Fibroblast of villous mesenchyme (primary cell): ENCODE data around the gene MMP28. TPM values are rescaled to one million over a fixed set of nuclear protein-coding genes. Genes with fewer than 3 reads are reported as not detected.

ENCODE experiments used
- DNase-seq: peaks from one replicate; pipeline ENCODE4 v3.0.0-alpha.2; 2010; ENCODE audit warnings: low read depth
- H3K4me3 ChIP-seq: 2 replicates; pipeline ENCODE4 v1.5.1; 2011; ENCODE audit warnings: low read depth, mild to moderate bottlenecking, low read length
- total RNA-seq: library from RNA; depleted of rRNA; stranded (reverse); fragments of >200 nt; gene quantifications from 2 replicates; pipeline ENCODE4 v1.2.3, GENCODE V29; 2012
- TF ChIP-seq, protein P1 (sequence below): IDR thresholded peaks from 2 replicates; pipeline ENCODE4 v1.5.1; 2012; ENCODE audit warnings: low read depth, mild to moderate bottlenecking, low read length; ENCODE audit not compliant: insufficient read depth

Gene MMP28
- total RNA-seq, 1 donor: under 0.01 TPM

DNA sequence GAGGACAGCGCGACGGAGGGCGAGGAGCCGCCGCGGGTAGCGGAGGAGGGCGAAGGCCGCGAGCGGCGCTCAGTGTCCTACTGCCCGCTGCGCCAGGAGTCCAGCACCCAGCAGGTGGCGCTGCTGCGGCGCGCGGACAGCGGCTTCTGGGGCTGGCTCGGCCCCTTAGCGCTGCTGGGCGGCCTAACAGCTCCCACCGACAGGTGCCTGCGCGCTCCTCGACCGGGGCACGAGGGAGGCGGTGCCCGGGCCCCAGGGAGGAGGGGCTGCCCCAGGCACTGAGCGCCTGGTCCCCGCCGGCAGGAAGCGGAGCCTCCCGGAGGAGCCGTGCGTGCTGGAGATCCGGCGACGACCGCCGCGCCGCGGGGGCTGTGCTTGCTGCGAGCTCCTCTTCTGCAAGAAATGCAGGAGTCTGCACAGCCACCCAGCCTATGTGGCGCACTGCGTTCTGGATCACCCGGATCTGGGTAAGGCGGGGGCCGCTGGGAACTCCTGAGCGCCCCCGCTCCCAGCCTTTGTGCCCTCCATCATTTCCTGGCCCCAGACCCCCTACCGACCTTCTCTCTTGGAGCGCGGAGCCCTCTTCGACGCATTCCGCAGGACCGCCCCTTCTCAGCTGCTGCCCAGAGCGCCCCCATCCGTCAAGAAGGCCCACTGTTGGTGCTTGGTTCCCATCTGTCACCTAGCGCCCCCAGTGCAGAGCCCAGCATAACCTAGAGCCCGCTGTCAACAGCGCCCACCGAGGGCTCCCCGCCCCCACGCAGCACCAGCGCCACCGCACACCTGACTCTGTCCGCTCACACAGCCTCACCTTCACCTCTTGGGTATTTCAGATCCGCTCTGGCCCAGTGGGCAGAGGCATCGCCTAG lies 31.1 kb downstream of the MMP28 start:
- peak; percentile 84 for DNase-seq
- TF ChIP-seq, protein P1, sequence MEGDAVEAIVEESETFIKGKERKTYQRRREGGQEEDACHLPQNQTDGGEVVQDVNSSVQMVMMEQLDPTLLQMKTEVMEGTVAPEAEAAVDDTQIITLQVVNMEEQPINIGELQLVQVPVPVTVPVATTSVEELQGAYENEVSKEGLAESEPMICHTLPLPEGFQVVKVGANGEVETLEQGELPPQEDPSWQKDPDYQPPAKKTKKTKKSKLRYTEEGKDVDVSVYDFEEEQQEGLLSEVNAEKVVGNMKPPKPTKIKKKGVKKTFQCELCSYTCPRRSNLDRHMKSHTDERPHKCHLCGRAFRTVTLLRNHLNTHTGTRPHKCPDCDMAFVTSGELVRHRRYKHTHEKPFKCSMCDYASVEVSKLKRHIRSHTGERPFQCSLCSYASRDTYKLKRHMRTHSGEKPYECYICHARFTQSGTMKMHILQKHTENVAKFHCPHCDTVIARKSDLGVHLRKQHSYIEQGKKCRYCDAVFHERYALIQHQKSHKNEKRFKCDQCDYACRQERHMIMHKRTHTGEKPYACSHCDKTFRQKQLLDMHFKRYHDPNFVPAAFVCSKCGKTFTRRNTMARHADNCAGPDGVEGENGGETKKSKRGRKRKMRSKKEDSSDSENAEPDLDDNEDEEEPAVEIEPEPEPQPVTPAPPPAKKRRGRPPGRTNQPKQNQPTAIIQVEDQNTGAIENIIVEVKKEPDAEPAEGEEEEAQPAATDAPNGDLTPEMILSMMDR: peak; percentile 87

DNA sequence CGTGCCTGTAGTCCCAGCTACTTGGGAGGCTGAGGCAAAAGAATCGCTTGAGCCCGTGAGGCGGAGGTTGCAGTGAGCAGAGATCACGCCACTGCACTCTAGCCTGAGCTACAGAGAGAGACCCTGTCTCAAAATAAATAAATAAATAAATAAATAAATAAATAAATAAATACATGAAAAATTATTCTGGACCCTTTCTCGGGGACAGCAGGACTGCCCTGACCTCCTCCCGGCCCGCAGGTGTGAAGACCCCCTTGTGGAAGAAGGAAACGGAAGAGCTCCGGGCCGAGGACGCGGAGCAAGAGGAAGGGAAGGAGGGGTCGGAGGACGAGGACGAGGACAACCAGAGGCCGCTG lies 31.7 kb downstream of the MMP28 start:
- peak overlapping the region; percentile 31 for H3K4me3 ChIP-seq
- DNase-seq: no peak
- TF ChIP-seq, protein P1: no peak

More for the DNA sequence above, 31.1 kb downstream of the MMP28 start:
- peak overlapping the region; percentile 54 for H3K4me3 ChIP-seq

DNA sequence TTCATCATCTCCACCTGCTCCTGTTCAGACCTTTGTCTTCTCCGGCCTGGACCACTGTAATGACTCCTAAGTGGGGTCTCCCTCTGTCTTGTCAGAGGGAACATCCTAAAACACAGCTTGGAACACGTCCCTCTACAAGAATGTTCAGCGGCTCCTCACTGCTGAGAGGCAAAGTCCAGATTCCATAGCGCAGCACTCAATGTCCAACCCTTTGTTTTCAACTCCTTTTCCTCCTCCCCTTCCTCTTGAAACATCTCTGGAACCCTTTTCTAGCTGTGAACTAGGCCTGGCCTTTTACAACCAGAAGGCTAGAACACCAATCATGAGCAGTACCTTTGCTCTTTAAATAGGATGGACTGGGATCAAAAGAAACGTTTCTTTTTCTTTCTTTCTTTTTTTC lies 33.8 kb downstream of the MMP28 start:
- no peak overlapping the region for H3K4me3 ChIP-seq
- no peak for DNase-seq
- TF ChIP-seq, protein P1: no peak

DNA sequence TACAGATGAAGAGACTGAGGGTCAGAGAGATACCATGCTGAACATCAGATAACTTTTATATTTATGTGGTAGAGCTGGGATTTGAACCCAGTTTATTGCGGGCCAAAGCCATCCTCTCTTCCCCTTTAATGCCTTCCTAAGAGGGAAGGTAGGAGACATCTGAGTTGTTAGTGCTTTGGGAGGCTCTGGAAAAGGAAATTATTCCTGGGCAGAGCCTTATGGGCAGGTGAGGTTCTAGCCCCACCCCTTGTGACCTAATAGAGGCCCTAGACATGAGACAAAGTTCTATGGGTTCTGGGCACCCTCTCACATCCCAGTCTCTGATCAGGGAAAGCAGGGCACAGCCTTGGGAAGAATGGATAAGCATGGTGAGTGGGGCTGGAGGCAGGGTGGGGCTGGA lies 34.9 kb downstream of the MMP28 start, which contains the start of gene C17orf50:
C17orf50 (plus strand) TSS at position 301 of the 400 bp plus-strand sequence; CDS start at position 356, 55 bp downstream.
- DNase-seq: no peak
- TF ChIP-seq, protein P1: no peak
- H3K4me3 ChIP-seq: no peak within 1 kb of the TSS

DNA sequence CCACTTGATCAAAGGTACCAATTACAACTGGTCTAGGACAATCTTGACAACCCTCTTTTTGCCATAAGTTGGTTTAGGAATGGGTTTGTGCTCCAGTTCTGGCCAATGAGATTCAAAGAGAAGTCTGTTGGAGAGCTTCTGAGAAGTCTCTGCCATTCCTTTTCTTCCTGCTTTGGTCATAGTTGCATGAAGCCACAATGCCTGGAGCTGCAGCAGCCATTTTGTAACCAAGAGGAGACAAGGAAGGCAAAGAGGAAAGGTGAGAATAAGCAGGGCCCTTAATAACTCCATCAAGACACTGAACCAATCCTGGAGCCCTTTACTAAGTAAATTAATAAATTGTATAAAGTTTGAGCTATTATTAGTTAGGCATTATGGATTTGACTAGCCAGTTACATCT lies 38.2 kb downstream of the MMP28 start:
- H3K4me3 ChIP-seq: no peak overlapping the region
- DNase-seq: no peak
- TF ChIP-seq, protein P1: no peak

DNA sequence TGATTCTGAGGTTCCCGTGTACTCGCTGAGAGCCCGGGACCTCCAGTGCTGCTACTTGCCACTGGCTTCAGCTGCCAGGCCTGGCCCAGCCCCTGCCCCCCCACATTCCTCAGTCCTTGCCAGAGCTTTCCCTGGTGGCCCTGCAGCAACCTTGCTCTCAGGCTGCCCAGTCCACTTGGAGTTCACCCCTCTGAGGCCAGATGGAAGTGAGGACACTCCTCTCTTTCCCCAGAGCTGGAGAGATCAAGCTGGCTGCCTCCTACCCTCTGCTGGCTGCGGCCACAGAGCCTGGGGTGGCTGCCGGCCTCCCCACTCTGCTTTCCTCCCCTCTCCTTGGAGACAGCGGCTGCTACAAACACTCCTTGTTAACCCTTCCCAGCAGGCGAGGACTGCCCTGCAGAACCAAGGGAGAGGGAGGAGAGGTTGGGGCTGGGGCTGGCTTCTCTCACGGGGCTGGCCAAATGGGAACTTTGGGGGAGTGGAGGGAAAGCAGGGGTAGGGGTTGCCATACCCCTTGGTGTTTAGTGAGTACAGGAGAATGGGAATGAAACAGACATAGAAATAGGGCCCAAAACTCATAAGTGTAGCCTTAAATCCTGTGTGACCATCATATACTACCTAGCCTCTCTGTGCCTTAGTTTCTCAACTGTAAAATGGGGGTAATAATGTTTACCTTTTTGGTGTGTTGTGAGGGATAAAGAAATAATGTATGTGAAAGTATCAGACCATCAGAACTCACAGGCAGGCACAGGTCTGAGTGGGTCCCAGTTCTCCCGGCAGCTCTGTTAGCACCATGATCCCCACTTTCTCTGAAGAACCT lies 42.3 kb downstream of the MMP28 start, which contains the start of gene GAS2L2:
GAS2L2 (minus strand) TSS at position 295 of the 820 bp plus-strand sequence. CDS start 389 bp downstream, outside the sequence.
- H3K4me3 ChIP-seq: no peak within 1 kb of the TSS
- TF ChIP-seq, protein P1: no peak
- no peak for DNase-seq
